A549 (cell line): ENCODE results near the gene TAS2R38. TPM values are rescaled to one million over a fixed set of nuclear protein-coding genes. Genes with fewer than 3 reads are reported as not detected.

ENCODE experiments used
- ATAC-seq, 2 experiments: fragments of 200-7000 bp in 1 of 2; fragments of >200 bp in 1 of 2; cut with Nextera tagmentation in 1 of 2; cut with Tn5 transposase in 1 of 2; 3 replicates each; pipeline versions ENCODE4 v1.8.0 to v1.9.1; 2018 to 2020; ENCODE audit warnings: mild to moderate bottlenecking in 1 of 2, moderate library complexity in 1 of 2
- CTCF ChIA-PET: fragments of 300-600 bp; sonication (Branson Sonifier 250); formaldehyde crosslinking; extraction: SDS; loops from one replicate; lab custom pipeline; 2021; ENCODE audit warnings: antibody characterized with exemption, inconsistent platforms; lab: Yijun Ruan, JAX
- POLR2A ChIA-PET: fragments of 350-600 bp; formaldehyde crosslinking; extraction: SDS; loops from one replicate; lab custom pipeline; 2021; ENCODE audit warnings: antibody characterized with exemption, inconsistent platforms; lab: Yijun Ruan, JAX
- DNase-seq, 2 experiments: peaks; one replicate each; pipeline versions ENCODE4 v3.0.0 to v3.0.0-alpha.2; 2011 to 2016; ENCODE audit warnings: low read depth in 1 of 2, low spot score in 1 of 2
- FAIRE-seq: peaks from 2 replicates; lab custom pipeline; 2011; peaks lifted over from hg19 to GRCh38; lab: Jason Lieb, UNC
- H3K27ac ChIP-seq, 2 experiments: fragments of >200 bp; sonication (Bioruptor Twin); formaldehyde crosslinking; 3 replicates each; pipeline ENCODE4 v1.5.1; 2016 to 2017
- H3K4me1 ChIP-seq: fragments of >200 bp; sonication (Bioruptor Twin); formaldehyde crosslinking; 3 replicates; pipeline ENCODE4 v1.6.1; 2016
- H3K4me2 ChIP-seq: fragments of >200 bp; sonication (Bioruptor Twin); formaldehyde crosslinking; 3 replicates; pipeline ENCODE4 v1.6.1; 2016
- H3K4me3 ChIP-seq: fragments of >200 bp; sonication (Bioruptor Twin); formaldehyde crosslinking; 3 replicates; pipeline ENCODE4 v1.5.1; 2016
- H3K9me3 ChIP-seq: fragments of >200 bp; sonication (Bioruptor Twin); formaldehyde crosslinking; 3 replicates; pipeline ENCODE4 v1.6.1; 2016
- BHLHE40 ChIP-seq: IDR thresholded peaks from 2 replicates; pipeline ENCODE4 v1.6.1; 2012; ENCODE audit warnings: low read depth, low read length, inconsistent platforms
- CBX2 ChIP-seq: fragments of 200-600 bp; sonication (generic); IDR thresholded peaks from 2 replicates; pipeline ENCODE4 v1.6.1; 2016; ENCODE audit warnings: low read depth, mild to moderate bottlenecking, borderline replicate concordance
- CHD2 ChIP-seq: fragments of 150-350 bp; IDR thresholded peaks from 2 replicates; pipeline ENCODE4 v1.6.1; 2014; ENCODE audit warnings: low read length; ENCODE audit not compliant: partially characterized antibody
- CHD4 ChIP-seq: fragments of 200-600 bp; sonication (generic); IDR thresholded peaks from 2 replicates; pipeline ENCODE4 v1.6.1; 2016; ENCODE audit warnings: antibody characterized with exemption, mild to moderate bottlenecking, borderline replicate concordance
- CTCF ChIP-seq: fragments of >200 bp; sonication (Bioruptor Twin); formaldehyde crosslinking; IDR thresholded peaks from 3 replicates; pipeline ENCODE4 v1.5.1; 2016
- EP300 ChIP-seq, 2 experiments: fragments of >200 bp; sonication (Bioruptor Twin); formaldehyde crosslinking; IDR thresholded peaks; 2 replicates in 1 of 2; 3 replicates in 1 of 2; pipeline ENCODE4 v1.6.1; 2016 to 2017
- ESRRA ChIP-seq: fragments of 150-350 bp; IDR thresholded peaks from 2 replicates; pipeline ENCODE4 v1.6.1; 2014; ENCODE audit warnings: mild to moderate bottlenecking, low read length, borderline replicate concordance
- FOSL2 ChIP-seq, 2 experiments: fragments of 450-650 bp in 1 of 2; fragments of >200 bp in 1 of 2; sonication (Bioruptor Twin) in 1 of 2; formaldehyde crosslinking; IDR thresholded peaks; 2 replicates each; pipeline versions ENCODE4 v1.5.0 to v1.6.1; 2016 to 2020; ENCODE audit warnings: mild to moderate bottlenecking in 1 of 2, moderate library complexity in 1 of 2
- GATA3 ChIP-seq: IDR thresholded peaks from 2 replicates; pipeline ENCODE4 v1.6.1; 2012; ENCODE audit warnings: borderline replicate concordance
- HES2 ChIP-seq: fragments of >200 bp; sonication (Bioruptor Twin); formaldehyde crosslinking; IDR thresholded peaks from 2 replicates; pipeline ENCODE4 v1.6.1; 2016
- HMGXB4 ChIP-seq: fragments of 250-450 bp; sonication (Bioruptor Pico); IDR thresholded peaks from 2 replicates; pipeline ENCODE4 v1.5.0; 2021; ENCODE audit warnings: mild to moderate bottlenecking, moderate library complexity, borderline replicate concordance
- HOXA7 ChIP-seq: fragments of 250-450 bp; sonication (Bioruptor Pico); IDR thresholded peaks from 2 replicates; pipeline ENCODE4 v1.5.0; 2020; ENCODE audit warnings: mild to moderate bottlenecking, moderate library complexity
- JUN ChIP-seq, 2 experiments: fragments of >200 bp; sonication (Bioruptor Twin); formaldehyde crosslinking; IDR thresholded peaks; 2 replicates in 1 of 2; 3 replicates in 1 of 2; pipeline ENCODE4 v1.6.1; 2016 to 2017
- JUNB ChIP-seq: fragments of >200 bp; sonication (Bioruptor Twin); formaldehyde crosslinking; IDR thresholded peaks from 2 replicates; pipeline ENCODE4 v1.6.1; 2016
- MAZ ChIP-seq: fragments of 150-350 bp; IDR thresholded peaks from 2 replicates; pipeline ENCODE4 v1.6.1; 2014; ENCODE audit warnings: antibody characterized with exemption, low read depth, low read length, borderline replicate concordance
- NFE2L2 ChIP-seq: fragments of 150-350 bp; conservative IDR thresholded peaks from 2 replicates; pipeline ENCODE4 v1.6.1; 2014; ENCODE audit warnings: low read length
- POLR2A ChIP-seq: IDR thresholded peaks from 2 replicates; pipeline ENCODE4 v1.6.1; 2012; ENCODE audit warnings: mild to moderate bottlenecking, low read length
- POLR2AphosphoS2 ChIP-seq: conservative IDR thresholded peaks from 2 replicates; pipeline ENCODE4 v1.6.1; 2012; ENCODE audit warnings: low read length, improper control_type of control experiment, inconsistent platforms
- RAD21 ChIP-seq, 2 experiments: fragments of >200 bp in 1 of 2; sonication (Bioruptor Twin) in 1 of 2; formaldehyde crosslinking in 1 of 2; IDR thresholded peaks in 1 of 2; conservative IDR thresholded peaks in 1 of 2; 2 replicates in 1 of 2; 3 replicates in 1 of 2; pipeline ENCODE4 v1.6.1; 2012 to 2018; ENCODE audit warnings: inconsistent platforms in 1 of 2
- RCOR1 ChIP-seq: fragments of 150-350 bp; IDR thresholded peaks from 2 replicates; pipeline ENCODE4 v1.6.1; 2014; ENCODE audit warnings: antibody characterized with exemption, low read length, low read depth
- SREBF2 ChIP-seq: fragments of 450-650 bp; IDR thresholded peaks from 2 replicates; pipeline ENCODE4 v1.6.1; 2014; ENCODE audit warnings: mild to moderate bottlenecking, moderate library complexity
- TFCP2L1 ChIP-seq: fragments of 250-450 bp; sonication (Bioruptor Pico); IDR thresholded peaks from 2 replicates; pipeline ENCODE4 v1.5.0; 2021; ENCODE audit warnings: mild to moderate bottlenecking
- USF2 ChIP-seq: fragments of 450-650 bp; IDR thresholded peaks from 2 replicates; pipeline ENCODE4 v1.6.1; 2014; ENCODE audit warnings: antibody characterized with exemption
- WGBS: methylation state at CpG from one replicate; pipeline ENCODE4 v1.1.6; 2017; ENCODE audit errors: missing lambda C conversion rate; 5-methylcytosine and 5-hydroxymethylcytosine counted together
- polyA plus RNA-seq, 4 experiments: library from polyadenylated mRNA; depleted of rRNA in 3 of 4; stranded (reverse); fragments of >200 nt; fragmentation: RNase III in 1 of 4; extraction: RNeasy Plus Mini Kit Qiagen cat#74134 plus additional on column Dnase treatment in 1 of 4; gene quantifications; 2 replicates in 3 of 4; 3 replicates in 1 of 4; pipeline ENCODE4 v1.2.3, GENCODE V29; 2011 to 2017
- TF ChIP-seq, protein P1 (sequence below): IDR thresholded peaks from 2 replicates; pipeline ENCODE4 v1.6.1; 2012

Gene TAS2R38
- polyA plus RNA-seq, 2 of the 4 experiments (the other 2 are of a cell fraction): not detected

- no peak for FAIRE-seq
- DNase-seq: no peak
- no peak for ATAC-seq
- WGBS: 90% methylated on average over 1 of the region's 1 CpG
- ChIA-PET CTCF (interaction anchor here (2.0 kb wide), 1 partner anchor 33 kb away, joined by 5 read pairs; no protein-coding TSS in a partner anchor), POLR2A (no interaction called here)
- no peaks in the 10 kb centered on the region for H3K9me3 ChIP-seq
- H3K4me1 ChIP-seq: no peaks in the 10 kb centered on the region
- H3K4me2 ChIP-seq: no peak overlapping the region
- no peak overlapping the region for H3K4me3 ChIP-seq
- H3K27ac ChIP-seq: no peak overlapping the region
- TF ChIP-seq BHLHE40: no peak
- TF ChIP-seq NFE2L2: no peak
- TF ChIP-seq, protein P1, sequence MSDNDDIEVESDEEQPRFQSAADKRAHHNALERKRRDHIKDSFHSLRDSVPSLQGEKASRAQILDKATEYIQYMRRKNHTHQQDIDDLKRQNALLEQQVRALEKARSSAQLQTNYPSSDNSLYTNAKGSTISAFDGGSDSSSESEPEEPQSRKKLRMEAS: no peak
- no peak for TF ChIP-seq TFCP2L1 (CRISPR knock-in tag)
- no peak for TF ChIP-seq RCOR1
- no peak for TF ChIP-seq SREBF2
- TF ChIP-seq RAD21 (conservative IDR thresholded peaks at IDR 0.05 in 1 of 2, IDR thresholded peaks at IDR 0.05 in 1 of 2): no peak
- no peak for TF ChIP-seq GATA3
- no peak for TF ChIP-seq HES2
- TF ChIP-seq EP300 (IDR thresholded peaks at IDR 0.05): no peak
- no peak for TF ChIP-seq USF2
- no peak for TF ChIP-seq CTCF
Measured at GRCh38 chr7:142009187-142009586, 35.6 kb upstream of the TAS2R38 start.

DNA sequence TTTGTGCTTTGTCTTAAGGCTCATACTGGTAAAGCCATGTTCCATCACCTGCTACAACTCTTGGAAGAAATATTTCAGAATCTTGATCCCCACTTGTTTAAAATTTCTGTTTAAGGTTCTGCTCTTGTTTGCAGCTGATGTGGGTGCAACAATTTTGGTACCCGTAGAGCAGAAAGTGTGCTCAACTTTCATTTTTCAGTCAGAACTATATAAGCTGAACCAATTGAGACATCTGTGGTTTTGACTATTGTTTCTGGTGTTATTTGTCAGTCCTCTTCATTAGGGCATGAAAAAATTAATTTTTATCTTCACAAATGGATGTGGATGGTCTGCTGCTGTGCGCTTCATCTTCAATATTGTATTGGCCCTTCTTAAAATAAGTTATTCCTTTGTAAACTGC is 33.0 kb upstream of the TAS2R38 start:
- ChIA-PET POLR2A (no interaction called here), CTCF (interaction anchor here (1.2 kb wide), 1 partner anchor 31 kb away, joined by 3 read pairs; no protein-coding TSS in a partner anchor)
- Histone ChIP-seq H3K4me2 (no peak overlapping the region), H3K27ac (no peak overlapping the region), H3K4me1 (no peaks in the 10 kb centered on the region), H3K9me3 (no peaks in the 10 kb centered on the region), H3K4me3 (no peak overlapping the region)
- TF ChIP-seq MAZ (no peak), CHD4 (no peak), CBX2 (no peak), JUNB (no peak)
- DNase-seq: no peak
- FAIRE-seq: no peak
- no peak for ATAC-seq
- WGBS: 90% methylated on average over 2 of the region's 2 CpGs

GRCh38 chr7:142002179-142002578 is 28.6 kb upstream of the TAS2R38 start:
- no peak for ATAC-seq
- Histone ChIP-seq H3K4me2 (no peak overlapping the region), H3K4me1 (no peaks in the 10 kb centered on the region), H3K4me3 (no peak overlapping the region), H3K9me3 (no peaks in the 10 kb centered on the region; the same call in 1 of the 3 replicates), H3K27ac (no peak overlapping the region)
- 85% methylated on average over 1 of the region's 1 CpG for WGBS
- no peak for DNase-seq
- CTCF ChIA-PET: no interaction called here
- no peak for TF ChIP-seq HMGXB4 (CRISPR knock-in tag)
- no peak for TF ChIP-seq CTCF
- TF ChIP-seq CHD2: no peak
- TF ChIP-seq JUN (IDR thresholded peaks at IDR 0.05): no peak
- TF ChIP-seq NFE2L2: no peak
- TF ChIP-seq ESRRA: no peak
- TF ChIP-seq POLR2A: no peak
- TF ChIP-seq POLR2AphosphoS2: no peak
- TF ChIP-seq HOXA7: no peak
- TF ChIP-seq FOSL2 (IDR thresholded peaks at IDR 0.05): no peak
- TF ChIP-seq FOSL2 (CRISPR knock-in tag; IDR thresholded peaks at IDR 0.05): no peak
- TF ChIP-seq, protein P1: no peak
- FAIRE-seq: peak; percentile 59
- POLR2A ChIA-PET: no interaction called here
